A204.1 (cell line): ENCODE results near the gene GATA6.
"Not testable (repeated sequence)": the region's sequence is repeated elsewhere in the genome, so short reads cannot be mapped to it uniquely, and the experiment has no call there.

Experiments used
- FAIRE-seq: peaks from 2 replicates; lab custom pipeline; 2012; peaks lifted over from hg19 to GRCh38; lab: Jason Lieb, UNC

The GATA6 gene

GRCh38 chr18:22182884-22183697 is 13.7 kb downstream of the GATA6 start:
- no peak for FAIRE-seq

- FAIRE-seq = no peak
Observed at GRCh38 chr18:22183698-22184170, 14.3 kb downstream of the GATA6 start.

GRCh38 chr18:22184573-22184972 is 15.2 kb downstream of the GATA6 start:
- FAIRE-seq = not testable (repeated sequence)

DNA sequence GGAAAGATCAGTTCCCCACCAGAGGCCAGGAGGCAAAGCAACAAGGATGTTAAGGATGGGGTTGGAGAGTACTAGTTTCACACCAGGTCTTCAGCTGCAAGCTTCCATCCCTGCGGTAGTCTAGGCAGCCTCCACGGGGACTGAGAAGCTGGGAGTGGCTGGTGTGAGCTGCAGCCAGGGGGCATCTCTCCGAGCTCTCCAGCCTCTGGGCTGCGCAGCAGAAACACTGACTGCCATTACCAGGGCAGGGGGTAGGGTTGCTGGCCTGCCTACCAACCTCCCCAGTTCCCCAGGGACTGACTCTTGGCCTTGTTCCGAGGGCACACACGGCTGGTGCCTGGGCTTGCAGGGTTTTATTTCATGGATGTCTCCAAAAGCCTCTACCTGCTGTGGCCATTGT is 15.9 kb downstream of the GATA6 start:
- FAIRE-seq = no peak

DNA sequence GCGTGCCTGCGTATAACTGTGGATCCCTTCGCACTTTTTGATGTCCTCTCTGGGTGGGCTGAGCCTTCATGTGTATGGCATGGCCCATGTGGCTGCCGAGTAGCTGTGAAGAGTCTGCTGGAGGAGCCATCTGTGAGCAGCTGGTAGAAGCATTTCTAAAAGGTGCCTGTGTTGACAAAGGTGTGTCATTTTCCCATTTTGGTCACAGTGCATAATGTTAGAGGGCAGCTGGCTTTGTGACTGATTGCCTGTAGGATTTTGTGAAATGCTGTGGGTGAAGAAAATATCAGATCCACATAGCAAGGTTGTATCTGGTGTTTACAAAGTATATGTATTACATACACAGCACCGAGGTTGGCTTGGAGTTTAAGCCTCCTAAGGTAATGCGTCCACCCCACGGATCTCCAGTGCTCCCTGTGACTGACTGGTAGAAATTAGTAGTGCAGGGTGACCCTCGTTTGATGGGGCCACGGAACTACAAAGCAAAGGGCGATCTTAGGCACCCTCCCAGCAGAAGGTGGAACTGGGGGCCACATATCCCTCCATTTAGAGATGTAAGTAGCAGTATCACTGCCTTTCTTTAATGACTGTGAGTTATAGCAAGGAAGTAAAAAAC is 16.5 kb downstream of the GATA6 start:
- FAIRE-seq = no peak

GRCh38 chr18:22186484-22186971 is 17.1 kb downstream of the GATA6 start:
- FAIRE-seq = no peak

GRCh38 chr18:22188559-22189267 is 19.3 kb downstream of the GATA6 start:
- FAIRE-seq = no peak

DNA sequence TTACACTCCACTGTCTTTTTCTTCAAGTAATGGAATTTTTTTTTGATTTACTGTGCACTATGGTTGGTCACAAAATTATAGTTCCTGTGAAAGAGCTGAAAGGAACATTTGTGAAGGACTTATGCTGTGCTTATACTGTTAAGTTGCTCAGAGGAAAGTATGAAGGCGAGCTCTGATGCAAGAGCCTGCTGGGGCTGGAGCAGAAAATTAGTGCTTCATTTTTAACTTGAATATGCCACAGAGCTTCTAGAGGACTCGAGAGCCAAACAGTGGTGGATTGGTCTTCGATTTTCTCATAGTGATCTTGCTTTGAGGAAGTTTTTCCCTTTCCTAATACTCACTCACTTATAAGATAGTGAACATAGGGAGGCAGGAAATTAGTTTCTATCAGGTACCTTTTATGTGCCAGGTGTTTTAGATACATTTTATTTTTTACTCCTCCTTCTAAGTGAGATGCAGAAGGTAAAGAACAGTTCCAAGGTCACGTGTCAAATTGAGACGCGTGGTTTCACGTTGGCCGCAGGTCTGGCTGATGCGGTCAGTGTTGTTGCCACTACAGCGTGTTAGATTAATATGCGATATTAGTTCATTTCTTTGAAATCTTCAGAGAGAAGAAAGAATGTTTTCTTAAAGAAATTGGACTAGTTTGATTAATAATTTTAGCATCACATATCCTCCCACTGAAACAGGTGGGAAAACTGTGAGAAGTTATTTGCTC is 20.2 kb downstream of the GATA6 start:
- FAIRE-seq = no peak

DNA sequence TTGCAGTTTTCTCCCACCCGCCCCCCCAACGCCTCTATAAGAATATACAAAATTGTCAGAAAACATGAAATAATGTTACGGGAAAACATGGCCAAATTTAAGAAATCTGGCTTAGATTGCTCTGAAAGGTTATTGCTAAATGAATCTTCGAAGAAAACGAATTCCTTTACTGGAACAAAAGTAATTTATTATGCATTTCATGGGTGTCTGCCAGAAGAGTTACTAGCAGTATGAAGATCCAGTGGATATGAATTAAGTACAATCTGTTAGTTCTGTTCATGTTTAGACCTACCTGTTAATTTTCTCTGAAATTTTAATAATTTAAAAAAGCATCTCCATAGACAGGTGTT is 21.9 kb downstream of the GATA6 start:
- no peak for FAIRE-seq

DNA sequence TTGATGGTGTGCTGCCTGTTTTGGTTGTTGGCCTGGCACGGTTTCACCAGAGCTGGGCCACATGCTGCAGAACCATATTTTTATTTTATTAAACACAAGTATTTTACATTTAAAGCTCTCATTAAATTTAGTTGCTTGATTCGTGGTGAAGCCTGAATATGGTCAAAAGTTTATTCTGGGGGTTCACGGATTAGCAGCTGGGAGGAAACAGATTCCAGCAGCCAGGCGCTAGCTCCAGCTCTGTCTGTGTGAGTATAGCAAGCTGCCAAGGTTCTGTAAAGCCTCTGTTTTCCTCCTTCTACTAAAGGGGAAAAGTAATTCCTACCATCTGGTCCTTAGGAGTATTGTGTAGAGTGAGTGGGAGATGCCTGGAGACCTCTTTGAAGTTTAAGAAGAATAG is 22.5 kb downstream of the GATA6 start:
- no peak for FAIRE-seq

DNA sequence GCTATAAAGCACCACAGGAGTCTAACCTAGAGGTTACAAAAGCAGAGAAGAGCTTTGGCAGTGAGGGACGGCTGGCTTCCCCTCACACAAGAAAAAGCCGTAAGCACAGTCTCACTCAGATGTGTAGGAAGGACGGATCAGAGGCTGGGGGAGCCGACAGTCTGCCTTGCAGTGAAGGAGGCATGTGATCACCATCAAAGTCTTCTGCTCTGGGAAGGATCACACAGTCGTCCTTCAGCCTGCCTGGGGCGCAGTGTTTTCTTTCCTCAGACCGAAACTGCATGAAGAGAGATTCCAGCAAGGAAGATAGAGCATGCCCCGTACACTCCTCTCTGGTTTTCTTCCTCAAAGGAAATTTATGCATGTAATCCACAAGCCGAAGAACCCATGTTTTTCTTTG is 24.1 kb downstream of the GATA6 start:
- FAIRE-seq = no peak

DNA sequence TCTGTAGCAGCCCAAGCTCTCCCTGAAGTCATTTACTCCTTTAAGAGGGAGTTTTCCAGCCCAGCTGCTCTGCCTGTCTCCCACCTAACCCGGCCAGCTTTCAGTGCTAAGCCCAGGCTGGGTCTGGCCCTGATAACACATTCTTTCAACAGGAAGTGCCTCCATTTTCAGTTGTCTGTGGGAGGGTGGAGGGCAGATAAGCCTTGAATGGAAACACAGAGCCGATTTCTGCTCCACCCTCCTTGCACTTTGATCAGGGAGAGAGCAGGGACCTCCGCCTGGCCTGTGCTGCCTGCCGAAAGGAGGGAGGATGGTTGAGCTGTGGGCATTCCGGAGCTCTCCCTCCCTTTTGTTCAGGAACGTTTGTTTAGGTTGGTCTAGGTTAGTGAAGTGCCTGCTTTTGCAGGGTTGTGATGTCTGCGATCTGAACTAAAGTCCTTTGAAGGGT is 24.8 kb downstream of the GATA6 start:
- no peak for FAIRE-seq

GRCh38 chr18:22195052-22195451 is 25.7 kb downstream of the GATA6 start:
- FAIRE-seq = no peak

- not testable (repeated sequence) for FAIRE-seq
Observed at GRCh38 chr18:22196943-22197342, 27.6 kb downstream of the GATA6 start.

GRCh38 chr18:22197668-22198067 is 28.3 kb downstream of the GATA6 start:
- FAIRE-seq = no peak

GRCh38 chr18:22198163-22198562 is 28.8 kb downstream of the GATA6 start:
- FAIRE-seq = no peak

DNA sequence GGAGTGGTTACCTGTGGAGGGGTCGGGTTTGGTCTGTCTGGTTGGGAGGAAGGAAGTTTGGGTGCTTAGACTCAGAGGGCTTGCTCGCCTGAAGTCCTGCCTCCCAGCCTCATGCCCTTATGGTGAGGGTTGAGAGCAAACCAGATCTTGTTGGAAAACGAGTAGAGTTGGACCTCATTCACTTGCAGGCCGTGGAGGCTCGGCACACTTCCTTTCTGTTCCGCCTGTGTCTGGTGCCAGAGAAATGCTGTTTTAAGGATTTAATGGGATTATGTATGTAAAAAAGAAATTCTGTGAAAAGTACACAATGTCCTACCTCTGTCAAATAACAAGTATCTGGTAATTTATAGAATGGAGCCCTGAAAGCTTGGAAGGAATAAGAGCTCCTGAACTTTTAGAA is 29.6 kb downstream of the GATA6 start:
- no peak for FAIRE-seq

DNA sequence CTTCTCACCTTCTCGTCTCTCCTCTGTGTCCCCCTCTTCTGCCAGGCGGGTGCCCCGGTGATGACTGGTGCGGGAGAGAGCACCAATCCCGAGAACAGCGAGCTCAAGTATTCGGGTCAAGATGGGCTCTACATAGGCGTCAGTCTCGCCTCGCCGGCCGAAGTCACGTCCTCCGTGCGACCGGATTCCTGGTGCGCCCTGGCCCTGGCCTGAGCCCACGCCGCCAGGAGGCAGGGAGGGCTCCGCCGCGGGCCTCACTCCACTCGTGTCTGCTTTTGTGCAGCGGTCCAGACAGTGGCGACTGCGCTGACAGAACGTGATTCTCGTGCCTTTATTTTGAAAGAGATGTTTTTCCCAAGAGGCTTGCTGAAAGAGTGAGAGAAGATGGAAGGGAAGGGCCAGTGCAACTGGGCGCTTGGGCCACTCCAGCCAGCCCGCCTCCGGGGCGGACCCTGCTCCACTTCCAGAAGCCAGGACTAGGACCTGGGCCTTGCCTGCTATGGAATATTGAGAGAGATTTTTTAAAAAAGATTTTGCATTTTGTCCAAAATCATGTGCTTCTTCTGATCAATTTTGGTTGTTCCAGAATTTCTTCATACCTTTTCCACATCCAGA is 31.3 kb downstream of the GATA6 start:
- no peak for FAIRE-seq

DNA sequence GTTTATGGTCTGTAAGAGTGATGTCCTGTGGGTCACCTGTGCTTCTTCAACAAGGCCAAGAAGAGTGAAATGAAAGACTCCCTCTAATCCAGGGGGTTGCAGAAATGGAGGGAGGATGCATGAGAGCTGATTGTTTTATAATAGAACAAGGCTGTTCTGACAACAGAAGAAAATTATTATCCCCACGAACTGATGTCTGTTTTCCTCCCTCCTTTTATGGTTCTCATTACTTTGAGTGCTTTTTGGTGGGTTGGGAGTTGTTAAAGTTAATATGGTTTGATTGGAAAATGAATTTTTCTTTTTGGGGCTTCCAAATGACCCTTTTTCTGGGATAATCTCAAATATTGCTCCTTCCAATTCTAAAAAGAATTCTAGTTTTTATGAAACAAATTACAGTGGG is 33.6 kb downstream of the GATA6 start:
- FAIRE-seq = no peak

GRCh38 chr18:22203536-22204213 is 34.3 kb downstream of the GATA6 start:
- no peak for FAIRE-seq

DNA sequence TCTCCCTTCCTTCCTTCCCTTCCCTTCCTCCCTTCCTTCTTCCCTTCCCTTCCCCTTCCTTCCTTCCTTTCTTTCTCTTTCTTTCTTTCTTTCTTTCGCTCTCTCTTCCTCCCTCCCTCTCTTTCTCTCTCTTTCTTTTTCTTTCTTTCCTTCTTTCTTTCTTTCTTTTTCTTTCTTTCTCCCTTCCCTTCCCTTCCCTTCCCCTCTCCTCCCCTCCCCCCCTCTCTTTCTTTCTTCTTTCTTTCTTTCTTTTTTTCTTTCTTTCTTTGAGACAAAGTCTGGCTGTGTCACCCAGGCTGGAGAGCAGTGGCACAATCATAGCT is 34.8 kb downstream of the GATA6 start:
- FAIRE-seq = no peak

- FAIRE-seq = no peak
Observed at GRCh38 chr18:22204996-22205395, 35.6 kb downstream of the GATA6 start.
